Measurements from ENCODE around the gene DAB1. TPM values are rescaled to one million over a fixed set of nuclear protein-coding genes. Genes with fewer than 3 reads are reported as not detected.

The DAB1 gene
- total and polyA plus RNA-seq, 2 of the 8 experiments (the other 6 are each of a cell fraction or from before 2014, with no cell fraction given) = 4.4 to 11.8 TPM

GRCh38 chr1:57064379-57065140 is 359.3 kb downstream of the DAB1 start (continued):
- TF ChIP-seq TEAD4 (IDR thresholded peaks at IDR 0.05; ENCODE audit: low read depth, low read length) = no peak
- TF ChIP-seq ATF2 (IDR thresholded peaks at IDR 0.05; ENCODE audit: low read length) = no peak
- no peak for TF ChIP-seq FOSL1 (IDR thresholded peaks at IDR 0.05; ENCODE audit: insufficient read depth, low read depth, low read length)
- TF ChIP-seq, protein P1, sequence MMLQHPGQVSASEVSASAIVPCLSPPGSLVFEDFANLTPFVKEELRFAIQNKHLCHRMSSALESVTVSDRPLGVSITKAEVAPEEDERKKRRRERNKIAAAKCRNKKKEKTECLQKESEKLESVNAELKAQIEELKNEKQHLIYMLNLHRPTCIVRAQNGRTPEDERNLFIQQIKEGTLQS (IDR thresholded peaks at IDR 0.05; ENCODE audit: insufficient read depth, low read depth, low read length) = no peak
- no peak for TF ChIP-seq EGR1 (IDR thresholded peaks at IDR 0.05; ENCODE audit: borderline replicate concordance, low read depth, low read length)
- TF ChIP-seq GTF2F1 (IDR thresholded peaks at IDR 0.05; ENCODE audit: borderline replicate concordance, low read depth, low read length) = no peak
- TF ChIP-seq SIN3A (conservative IDR thresholded peaks at IDR 0.05 in 1 of 2, IDR thresholded peaks at IDR 0.05 in 1 of 2; ENCODE audit: low read depth in 1 of 2, low read length in 2 of 2) = no peak

All from H1 (cell line).